Activated CD8-positive, alpha-beta memory T cell treated with anti-CD3 and anti-CD28 coated beads, Interleukin-2, amount 50 U/mL, for 1 hour (primary cell): Measurements from ENCODE around the gene PEX11G.

ENCODE experiments used
- DNase-seq: peaks from one replicate; pipeline ENCODE4 v3.0.0-alpha.2; 2020; ENCODE audit errors: extremely low read depth

Gene PEX11G

DNA sequence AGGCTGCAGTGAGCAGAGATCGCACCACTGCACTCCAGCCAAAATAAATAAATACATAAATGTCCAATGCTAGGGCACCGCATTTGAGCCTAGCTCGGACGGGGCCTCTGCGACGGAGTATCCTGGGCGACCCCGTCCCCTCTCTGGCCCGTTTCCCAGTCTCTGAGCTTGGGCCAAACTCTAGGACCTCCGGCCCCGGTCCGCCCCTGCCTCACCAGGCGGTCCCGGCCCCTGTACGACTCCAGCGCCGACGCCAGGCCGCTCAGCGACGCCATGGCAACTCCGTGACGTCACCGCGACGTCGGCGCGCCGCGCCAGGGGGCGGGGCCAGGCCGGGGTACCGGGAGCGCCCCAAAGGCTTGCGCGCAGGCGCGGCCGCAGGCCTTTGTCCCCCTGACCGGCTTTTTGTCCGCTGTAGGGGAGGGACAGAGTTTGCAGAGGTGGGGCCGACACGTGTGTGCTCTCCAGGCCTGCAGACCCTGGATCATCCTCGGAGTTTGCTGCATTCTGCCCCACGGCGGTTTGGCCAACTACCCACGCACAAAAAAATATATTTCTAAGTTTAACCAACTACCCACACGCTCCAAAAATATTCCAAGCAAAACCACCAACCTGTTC lies at the start of gene PEX11G:
PEX11G (minus strand) TSS at position 300 of the 618 bp plus-strand sequence; CDS start at position 275, 25 bp downstream.
- peak; percentile 50 for DNase-seq

DNA sequence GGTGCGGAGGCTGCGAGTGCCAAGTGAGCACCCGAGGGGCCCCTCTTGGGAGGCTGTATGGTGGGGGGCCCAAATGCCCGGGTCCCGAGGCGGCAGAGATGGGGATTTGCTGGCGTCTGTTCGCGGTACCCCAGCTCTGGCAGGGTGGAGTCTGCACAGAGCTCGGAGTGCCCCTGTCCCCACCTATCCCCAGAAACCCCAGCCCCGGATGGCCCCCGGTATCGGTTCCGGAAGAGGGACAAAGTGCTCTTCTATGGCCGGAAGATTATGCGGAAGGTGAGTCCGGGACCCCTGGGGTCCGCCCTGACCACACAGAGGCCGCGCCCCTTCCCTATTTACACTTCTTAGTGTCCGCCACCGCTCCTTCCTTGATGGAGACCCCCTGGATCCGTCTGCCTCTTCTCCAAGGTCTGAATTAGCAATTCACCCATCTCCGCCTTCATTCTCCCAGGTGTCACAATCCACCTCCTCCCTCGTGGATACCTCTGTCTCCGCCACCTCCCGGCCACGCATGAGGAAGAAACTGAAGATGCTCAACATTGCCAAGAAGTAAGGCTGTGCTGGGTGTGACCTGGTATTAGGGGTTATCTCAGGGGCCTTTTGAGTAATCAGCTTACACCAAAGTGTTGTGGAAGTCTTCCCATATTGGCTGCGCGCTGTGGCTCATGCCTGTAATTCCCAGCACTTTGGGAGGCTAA lies 47.3 kb upstream of the PEX11G start:
- DNase-seq, result no peak

DNA sequence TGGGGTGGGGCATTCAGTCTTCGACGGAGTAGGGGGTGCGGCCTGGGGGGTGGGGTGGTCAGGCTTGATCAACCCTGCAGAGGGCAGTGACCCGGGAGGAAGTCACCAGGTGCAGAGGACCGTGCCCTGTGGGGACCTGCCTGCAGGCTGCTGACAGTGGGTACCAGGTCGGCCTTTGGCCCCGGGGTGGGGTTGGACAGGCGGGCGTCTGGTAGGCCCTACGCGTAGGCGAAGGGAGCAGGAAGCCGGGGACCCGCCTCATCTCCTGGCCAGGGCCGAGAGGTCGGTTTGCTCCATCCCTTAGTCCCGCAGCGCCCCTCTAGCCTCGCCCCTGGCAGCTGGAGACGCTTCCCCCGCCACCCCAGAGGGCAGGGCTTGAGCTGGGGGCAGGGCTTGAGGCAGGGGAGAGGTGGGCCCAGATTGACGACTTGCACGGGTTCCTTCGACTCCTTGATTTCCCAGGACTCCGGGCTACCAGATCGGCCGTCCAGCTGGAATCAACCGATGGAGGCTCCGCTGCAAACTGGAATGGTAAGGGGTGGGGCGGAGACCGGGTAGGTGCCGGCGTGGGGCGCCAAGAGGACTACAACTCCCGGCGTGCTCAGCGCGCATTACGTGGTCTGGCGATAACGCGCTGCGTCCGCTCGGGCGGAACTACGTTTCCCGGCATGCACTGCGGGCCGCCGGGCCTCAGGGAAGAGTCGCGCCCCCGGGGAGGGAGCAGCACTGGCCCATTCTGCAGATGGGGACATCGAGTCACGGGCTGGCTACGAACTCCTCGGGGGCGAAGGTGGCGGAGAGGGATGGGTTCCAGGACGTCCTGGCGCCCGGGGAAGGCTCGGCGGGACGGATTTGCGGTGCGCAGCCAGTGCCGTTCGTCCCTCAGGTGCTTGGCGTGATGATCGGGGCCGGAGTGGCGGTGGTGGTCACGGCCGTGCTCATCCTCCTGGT lies 46.5 kb upstream of the PEX11G start, which contains the start of gene PNPLA6:
PNPLA6 (plus strand) TSS at position 671 of the 951 bp plus-strand sequence; CDS start at position 743, 72 bp downstream.
- peak; percentile 59 for DNase-seq

DNA sequence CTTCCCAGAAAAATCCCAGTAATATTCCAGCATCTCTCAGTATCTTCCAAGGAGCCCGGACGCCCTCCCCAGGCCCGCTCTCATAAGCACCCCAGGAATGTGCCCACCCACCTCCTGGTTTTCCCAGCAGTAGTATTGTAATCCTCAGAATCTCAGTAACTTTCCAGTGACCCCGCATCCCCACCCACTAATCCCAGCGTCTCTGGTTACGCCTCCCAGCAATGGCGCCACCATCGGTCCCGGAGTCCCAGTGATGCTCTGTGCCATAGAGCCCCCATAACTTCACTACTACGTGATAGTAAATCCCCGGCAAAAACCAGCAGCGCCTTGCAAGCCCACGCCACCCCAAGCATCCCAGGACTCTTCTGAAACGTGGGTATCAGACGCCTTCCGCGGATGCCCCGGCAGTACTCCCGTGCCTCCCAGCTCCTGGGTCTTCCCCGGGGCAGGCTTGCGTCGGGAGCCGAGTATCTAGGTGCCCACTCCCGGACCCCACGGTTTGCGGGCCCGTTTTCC lies 45.8 kb upstream of the PEX11G start:
- DNase-seq, result no peak

DNA sequence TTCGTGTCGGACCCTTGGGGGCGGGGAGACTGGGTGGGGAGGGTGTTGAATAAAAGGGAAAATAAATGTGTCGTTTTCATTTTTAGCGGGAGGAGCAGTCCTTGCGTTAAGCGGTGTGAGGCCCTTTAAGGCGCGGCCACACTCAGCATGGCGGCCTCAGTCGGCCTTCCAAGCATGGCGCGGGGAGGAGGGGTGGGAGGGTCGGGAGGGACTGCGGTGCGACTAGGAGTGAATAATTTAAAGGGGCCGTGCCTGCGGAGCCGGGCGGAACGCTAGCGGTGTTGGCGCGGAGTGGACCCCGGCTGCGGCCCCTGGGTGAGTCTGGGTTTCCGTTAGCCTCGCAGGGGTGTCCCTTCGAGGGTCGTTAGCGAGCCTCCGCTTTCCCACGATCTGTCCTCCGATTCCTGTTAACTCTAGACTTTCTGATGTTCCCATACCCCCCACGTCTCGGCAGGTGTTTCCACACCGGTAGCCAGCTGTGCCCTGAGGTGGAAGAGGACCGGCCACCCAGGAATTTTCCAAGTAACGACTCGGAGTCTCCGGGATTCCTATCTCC lies 45.2 kb upstream of the PEX11G start:
- DNase-seq, result peak; percentile 48

DNA sequence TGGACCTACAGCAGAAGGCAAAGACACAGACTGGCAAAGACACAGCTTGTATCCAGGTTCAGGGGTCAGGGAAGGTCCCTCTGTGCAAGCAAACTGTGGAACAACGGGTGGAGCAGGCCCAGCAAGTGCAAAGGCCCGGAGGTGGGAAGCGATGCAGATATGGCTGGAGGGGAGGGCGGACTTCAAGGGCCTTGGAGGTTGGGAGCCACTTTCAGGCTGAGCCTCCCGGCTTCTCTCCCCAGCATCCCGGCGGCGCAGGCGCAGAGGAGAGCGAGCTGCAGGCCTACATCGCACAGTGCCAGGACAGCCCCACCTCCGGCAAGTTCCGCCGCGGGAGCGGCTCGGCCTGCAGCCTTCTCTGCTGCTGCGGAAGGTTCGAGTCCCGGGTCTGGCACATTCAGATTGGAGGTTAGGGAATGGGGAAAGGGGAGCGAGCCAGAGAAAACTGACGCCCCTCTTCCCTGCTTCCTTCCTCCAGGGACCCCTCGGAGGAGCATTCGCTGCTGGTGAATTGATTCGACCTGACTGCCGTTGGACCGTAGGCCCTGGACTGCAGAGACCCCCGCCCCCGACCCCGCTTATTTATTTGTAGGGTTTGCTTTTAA lies 44.5 kb upstream of the PEX11G start:
- no peak for DNase-seq

DNA sequence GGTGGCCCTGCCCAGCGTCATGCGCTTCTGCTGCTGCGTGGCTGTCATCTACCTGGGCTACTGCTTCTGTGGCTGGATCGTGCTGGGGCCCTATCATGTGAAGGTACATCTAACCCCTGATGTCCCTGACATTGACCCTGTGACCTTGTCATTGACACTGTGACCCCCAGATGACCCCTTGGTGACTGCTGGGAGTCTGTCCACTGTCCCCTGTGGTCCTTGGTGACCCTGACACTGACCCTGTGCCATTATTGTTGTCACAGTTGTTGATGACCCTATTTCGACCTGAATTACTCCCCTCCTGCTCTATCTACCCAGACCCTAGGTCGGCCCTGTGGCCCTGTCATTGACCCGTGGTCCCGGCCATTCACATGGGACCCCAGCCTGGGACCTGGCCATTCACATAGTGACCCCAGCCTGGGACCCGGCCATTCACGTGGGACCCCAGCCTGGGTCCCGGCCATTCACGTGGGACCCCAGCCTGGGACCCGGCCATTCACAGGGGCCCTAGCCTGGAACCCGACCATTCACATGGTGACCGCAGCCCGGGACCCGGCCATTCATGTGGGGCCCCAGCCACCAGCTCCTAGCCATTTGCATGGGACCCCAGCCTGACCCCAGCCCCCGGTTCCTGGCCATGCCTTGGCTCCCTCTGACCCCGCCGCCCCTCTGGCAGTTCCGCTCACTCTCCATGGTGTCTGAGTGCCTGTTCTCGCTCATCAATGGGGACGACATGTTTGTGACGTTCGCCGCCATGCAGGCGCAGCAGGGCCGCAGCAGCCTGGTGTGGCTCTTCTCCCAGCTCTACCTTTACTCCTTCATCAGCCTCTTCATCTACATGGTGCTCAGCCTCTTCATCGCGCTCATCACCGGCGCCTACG lies 41.0 kb upstream of the PEX11G start:
- DNase-seq, result no peak

DNA sequence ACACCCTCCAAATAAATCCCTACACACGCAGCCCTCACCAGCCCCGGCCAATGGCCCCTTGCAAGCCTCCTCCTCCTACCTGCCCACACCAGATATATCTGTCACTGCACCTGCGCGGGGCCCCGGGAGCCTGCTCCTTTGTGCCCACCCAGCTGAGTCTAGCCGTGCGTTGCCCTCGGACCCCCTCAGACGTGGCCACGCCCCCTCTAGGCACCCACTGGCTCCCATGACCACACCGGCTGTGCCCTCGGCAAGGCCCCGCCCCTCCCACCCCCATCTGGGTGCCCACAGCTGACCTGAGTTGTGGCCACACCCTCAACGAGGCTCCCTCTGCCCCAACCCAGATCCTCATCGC lies 40.4 kb upstream of the PEX11G start:
- DNase-seq, result no peak

DNA sequence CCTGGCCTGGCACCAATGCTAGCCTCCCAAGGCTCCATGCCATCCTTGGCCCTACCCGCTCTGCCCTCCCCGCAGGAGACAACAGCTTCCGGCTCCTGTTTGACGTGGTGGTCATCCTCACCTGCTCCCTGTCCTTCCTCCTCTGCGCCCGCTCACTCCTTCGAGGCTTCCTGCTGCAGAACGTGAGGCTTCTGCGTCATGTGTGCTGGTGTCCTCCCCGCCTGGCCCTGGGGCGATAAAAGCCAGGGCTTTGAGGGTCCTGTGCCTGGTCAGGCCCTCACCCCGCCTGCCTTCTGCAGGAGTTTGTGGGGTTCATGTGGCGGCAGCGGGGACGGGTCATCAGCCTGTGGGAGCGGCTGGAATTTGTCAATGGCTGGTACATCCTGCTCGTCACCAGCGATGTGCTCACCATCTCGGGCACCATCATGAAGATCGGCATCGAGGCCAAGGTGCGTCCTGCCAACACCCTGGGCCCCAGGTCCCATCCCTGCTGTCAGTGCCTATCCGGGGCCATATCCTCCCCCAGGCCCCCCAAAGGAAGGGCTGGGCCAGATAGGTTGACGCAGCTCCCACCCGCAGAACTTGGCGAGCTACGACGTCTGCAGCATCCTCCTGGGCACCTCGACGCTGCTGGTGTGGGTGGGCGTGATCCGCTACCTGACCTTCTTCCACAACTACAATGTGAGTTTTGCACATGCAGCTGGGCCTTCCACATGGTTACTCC lies 39.8 kb upstream of the PEX11G start:
- DNase-seq, result no peak

DNA sequence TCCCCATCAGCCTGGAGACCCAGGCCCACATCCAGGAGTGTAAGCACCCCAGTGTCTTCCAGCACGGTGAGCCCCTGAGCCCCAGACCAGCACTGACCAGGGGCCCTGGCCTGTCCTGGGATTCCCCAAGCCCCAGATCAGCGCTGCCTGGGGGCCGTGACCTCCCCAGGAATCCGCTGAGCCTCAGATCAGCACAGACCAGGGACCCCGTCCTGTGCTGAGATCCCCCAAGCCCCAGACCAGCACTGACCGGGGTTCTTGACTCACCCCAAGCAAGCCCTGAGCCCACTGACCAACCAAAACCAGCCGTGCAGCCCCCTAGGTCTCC lies 39.3 kb upstream of the PEX11G start:
- no peak for DNase-seq

DNA sequence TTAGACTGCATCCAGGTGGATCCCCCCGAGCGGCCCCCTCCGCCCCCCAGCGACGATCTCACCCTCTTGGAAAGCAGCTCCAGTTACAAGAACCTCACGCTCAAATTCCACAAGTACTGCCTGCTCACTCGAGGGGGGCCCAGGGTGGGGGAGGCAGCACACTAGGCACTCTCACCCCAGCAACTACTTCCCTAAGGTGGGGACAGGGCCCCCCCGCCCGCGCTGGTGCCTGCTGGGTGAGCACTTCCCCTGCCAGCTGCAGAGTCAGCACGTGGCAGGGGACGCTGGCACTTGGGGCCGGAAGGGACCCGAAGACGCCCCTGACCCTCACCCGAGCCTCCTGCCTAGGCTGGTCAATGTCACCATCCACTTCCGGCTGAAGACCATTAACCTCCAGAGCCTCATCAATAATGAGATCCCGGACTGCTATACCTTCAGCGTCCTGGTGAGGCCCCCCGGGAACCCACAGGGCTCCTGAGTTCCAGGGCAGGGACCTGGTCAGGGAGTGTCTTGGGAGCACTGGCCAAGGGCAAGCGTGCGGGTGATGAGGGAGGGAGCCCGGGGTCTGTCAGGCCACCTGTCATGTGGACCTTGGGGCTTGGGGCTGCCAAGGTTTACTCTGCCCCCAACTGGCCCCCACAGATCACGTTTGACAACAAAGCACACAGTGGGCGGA lies 38.8 kb upstream of the PEX11G start:
- no peak for DNase-seq

DNA sequence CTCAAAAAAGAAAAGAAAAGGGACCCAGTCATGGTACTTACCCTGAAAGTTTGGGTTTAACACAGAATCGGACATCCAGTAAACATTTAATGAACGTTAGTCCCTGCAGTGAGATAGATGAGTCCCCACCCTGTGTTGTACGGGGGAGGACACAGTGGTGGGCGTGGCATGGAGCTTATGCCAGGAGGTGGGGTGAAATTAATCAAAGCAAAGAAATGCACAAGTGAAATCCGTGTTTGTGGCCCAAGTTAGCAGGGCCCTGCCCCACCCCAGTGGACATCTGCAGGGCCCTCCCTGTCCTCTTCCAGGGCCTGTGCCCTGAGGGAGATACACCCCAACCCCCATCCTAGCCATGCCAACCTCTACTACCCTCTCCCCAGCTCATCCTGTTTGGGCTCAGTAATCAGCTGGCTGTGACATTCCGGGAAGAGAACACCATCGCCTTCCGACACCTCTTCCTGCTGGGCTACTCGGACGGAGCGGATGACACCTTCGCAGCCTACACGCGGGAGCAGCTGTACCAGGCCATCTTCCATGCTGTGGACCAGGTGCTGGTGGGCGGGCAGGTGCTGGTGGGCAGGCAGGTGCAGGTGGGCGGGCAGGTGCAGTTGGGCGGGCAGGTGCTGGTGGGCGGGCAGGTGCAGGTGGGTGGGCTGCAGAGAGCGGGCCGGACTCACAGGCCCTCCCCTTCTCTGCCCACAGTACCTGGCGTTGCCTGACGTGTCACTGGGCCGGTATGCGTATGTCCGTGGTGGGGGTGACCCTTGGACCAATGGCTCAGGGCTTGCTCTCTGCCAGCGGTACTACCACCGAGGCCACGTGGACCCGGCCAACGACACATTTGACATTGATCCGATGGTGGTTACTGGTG lies 37.5 kb upstream of the PEX11G start:
- no peak for DNase-seq

DNA sequence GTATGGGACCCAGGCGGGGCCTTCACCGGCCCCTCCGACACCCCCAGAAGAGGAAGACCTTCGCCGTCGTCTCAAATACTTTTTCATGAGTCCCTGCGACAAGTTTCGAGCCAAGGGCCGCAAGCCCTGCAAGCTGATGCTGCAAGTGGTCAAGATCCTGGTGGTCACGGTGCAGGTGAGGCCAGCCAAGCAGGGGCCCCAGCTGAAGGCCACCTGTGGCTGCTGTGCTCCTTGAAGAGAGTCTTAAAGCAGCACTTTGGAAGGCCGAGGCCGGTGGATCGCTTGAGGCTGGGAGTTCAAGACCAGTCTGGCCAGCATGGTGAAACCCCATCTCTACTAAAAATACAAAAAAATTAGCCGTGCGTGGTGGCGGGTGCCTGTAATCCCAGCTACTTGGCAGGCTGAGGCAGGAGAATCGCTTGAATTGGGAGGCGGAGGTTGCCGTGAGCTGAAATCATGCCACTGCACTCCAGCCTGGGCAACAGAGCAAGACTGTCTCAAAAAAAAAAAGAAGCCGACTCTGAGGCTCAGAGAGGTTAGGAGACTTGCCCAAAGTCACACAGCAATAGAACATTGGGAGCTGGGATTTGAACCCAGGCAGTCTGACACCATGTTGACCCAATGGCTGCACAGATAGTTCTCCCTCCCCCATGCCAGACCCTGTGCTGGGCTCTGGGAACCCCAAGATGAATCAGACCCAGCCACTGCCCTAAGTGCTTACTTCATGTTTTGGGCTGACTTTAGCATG lies 36.3 kb upstream of the PEX11G start:
- no peak for DNase-seq

DNA sequence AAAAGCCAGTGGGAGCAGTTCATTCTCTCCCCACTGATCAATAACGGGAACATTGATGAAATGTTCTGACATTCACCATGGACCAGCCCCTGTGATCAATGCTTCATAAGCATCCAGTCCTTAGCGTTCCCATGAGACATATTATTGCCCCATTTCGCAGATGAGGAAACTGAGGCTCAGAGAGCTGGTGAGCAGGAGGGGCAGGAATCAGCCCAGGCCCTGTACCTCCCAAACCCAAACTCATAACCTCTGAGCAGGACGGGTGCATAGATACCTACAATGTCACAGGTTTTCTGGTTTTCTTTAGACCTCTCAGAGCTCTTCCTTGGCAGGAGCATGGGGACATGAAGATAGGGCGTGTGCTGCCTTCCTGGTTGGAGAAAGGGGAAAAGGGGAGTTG lies 35.7 kb upstream of the PEX11G start:
- DNase-seq, result no peak

DNA sequence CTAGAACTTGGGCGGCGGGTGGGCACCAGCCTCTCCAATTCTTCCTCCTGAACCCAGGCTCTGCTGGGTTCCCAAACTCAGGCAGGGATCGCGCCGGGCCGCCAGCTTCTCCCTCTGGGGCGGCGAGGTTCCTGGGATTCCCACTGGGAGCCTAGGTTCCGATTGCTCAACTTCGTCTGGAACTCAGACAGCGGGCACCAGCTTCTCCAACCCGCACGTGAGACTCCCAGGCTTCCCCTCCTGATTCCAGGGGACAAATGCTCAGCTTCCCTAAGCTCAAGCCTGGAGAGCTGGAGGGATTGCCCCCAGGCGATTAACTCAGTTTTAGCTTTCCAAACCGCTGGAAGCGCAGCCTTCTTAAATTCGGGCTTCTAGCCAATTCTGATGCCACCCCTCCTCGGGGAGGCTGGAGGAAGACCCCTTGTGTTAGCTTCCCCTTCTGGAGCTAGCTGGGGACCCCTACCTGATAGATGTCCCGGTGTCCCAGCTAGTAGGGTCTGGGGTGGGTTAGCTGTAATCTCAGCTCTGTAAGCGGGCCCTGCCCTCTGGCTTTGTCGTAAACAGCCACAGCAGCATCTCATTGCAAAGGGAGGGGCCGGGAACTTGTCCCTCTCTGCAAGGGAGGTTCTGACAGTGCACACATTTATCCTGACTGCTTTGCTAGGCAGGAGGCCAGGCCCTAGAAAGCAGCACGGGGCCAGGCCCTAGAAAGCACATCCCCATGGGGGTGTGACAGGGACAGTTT lies 34.3 kb upstream of the PEX11G start:
- no peak for DNase-seq

DNA sequence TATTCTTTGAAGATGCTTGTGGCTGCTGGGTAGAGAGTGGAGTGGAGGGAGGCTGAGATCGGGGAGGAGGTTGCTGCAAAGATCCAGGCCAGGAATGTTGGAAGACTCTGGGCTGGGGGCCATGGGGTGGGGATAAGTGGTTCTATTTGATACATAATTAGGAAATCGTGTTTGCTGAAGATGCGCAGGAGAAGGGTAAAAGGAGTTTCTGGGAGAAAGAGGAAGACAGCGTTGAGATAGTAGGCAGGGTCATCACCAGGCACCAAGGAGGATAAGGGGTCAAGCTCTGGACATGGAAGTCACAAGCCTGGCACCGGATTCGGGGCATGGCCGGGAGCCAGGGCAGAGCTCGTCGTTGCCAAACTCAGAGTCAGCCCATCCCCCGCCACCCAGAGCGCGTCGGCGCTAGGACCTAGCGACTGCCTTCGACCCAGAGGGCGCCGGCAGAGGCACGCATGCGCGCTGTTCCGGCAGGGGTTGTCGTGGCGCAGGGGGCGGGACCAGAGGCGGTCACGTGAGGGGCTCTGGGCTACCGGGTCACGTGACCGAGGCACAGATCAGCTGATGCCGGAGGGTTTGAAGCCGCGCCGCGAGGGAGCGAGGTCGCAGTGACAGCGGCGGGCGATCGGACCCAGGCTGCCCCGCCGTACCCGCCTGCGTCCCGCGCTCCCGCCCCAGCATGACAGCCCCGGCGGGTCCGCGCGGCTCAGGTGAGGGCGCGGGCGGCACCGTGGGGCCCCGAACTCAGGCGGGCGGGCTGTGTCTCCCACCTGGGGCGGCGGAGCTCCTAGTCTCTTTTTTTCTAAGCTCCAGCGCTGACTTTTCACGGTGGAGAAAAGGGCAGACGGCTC lies 33.5 kb upstream of the PEX11G start, which contains the start of gene MCOLN1:
MCOLN1 (plus strand) TSS at position 553 of the 851 bp plus-strand sequence; CDS start at position 680, 127 bp downstream.
- DNase-seq, result peak; percentile 98
